Adrenal gland (tissue), 12 donors: ENCODE measurements around the gene IL1RAPL2. TPM values are rescaled to one million over a fixed set of nuclear protein-coding genes. Genes with fewer than 3 reads are reported as not detected.

Experiments used
- DNase-seq, 7 donors: peaks; one replicate each; pipeline ENCODE4 v3.0.0-alpha.2; 2019 to 2020
- H3K27ac ChIP-seq, 5 donors: fragments of 200-600 bp; sonication (generic) in 4 of 5; 1 replicate in 3 of 5; 2 replicates in 2 of 5; pipeline versions ENCODE4 v1.5.1 to v1.8.0; 2016 to 2020; ENCODE audit warnings: mild to moderate bottlenecking in 1 of 5
- H3K27me3 ChIP-seq: fragments of 200-600 bp; 2 replicates; pipeline ENCODE4 v1.8.0; 2021
- H3K36me3 ChIP-seq, 2 donors: fragments of 200-600 bp; replicated peaks in 1 of 2; 1 replicate in 1 of 2; 2 replicates in 1 of 2; pipeline versions ENCODE4 v1.5.1 to v1.8.0; 2018 to 2022
- H3K4me1 ChIP-seq, 2 donors: fragments of 200-600 bp; replicated peaks in 1 of 2; 1 replicate in 1 of 2; 2 replicates in 1 of 2; pipeline versions ENCODE4 v1.5.1 to v1.8.0; 2018 to 2021
- H3K4me3 ChIP-seq, 4 donors: fragments of 200-600 bp; sonication (generic) in 3 of 4; one replicate each; pipeline ENCODE4 v1.5.1; 2016 to 2018
- H3K9me3 ChIP-seq, 3 donors: fragments of 200-600 bp; sonication (generic) in 1 of 3; replicated peaks in 1 of 3; 1 replicate in 2 of 3; 2 replicates in 1 of 3; pipeline versions ENCODE4 v1.5.1 to v1.8.0; 2016 to 2021
- POLR2A ChIP-seq, 2 donors: fragments of 450-650 bp; IDR thresholded peaks; one replicate each; pipeline ENCODE4 v1.6.1; 2017; ENCODE audit warnings: antibody characterized with exemption in 2 of 2, mild to moderate bottlenecking in 2 of 2, moderate library complexity in 1 of 2
- WGBS, 4 donors: extraction: QIAGEN DNeasy Blood & Tissue Kit in 2 of 4; methylation state at CpG; one replicate each; pipeline versions ENCODE4 v1.1.5 to v1.1.7; 2013 to 2017; 5-methylcytosine and 5-hydroxymethylcytosine counted together
- intact Hi-C, 2 donors: fragments of 100-400 bp; cut with DNase I; formaldehyde crosslinking; loops; one replicate each; pipeline versions ENCODE4 v1.14.1 to v1.15.0; 2022 to 2023
- polyA plus RNA-seq, 3 donors: library from polyadenylated mRNA; stranded (reverse); fragments of 200-250 nt in 2 of 3; fragments of 350-450 nt in 1 of 3; fragmentation: Illumina TruSeq in 1 of 3; extraction: RNeasy Lipid Tissue Mini Kit (QIAGEN cat#74804) in 1 of 3; gene quantifications; one replicate each; pipeline ENCODE4 v1.2.3, GENCODE V29; 2013 to 2014
- total RNA-seq, 9 donors: library from RNA; depleted of rRNA in 4 of 9; stranded (reverse); fragments of >200 nt in 4 of 9; fragments of 120-200 nt in 1 of 9; fragmentation: NEBNext Ultra II Directional in 1 of 9; extraction: Animal tissue kit (Norgen Biotek cat#: 25700) in 1 of 9; gene quantifications; one replicate each; pipeline versions ENCODE4 v1.1.0 to v1.2.4, GENCODE V29; 2013 to 2023
- TF ChIP-seq, protein P1 (sequence below), 6 experiments: fragments of 450-650 bp in 4 of 6; fragments of 200-600 bp in 2 of 6; sonication (generic) in 1 of 6; IDR thresholded peaks; 1 replicate in 5 of 6; 2 replicates in 1 of 6; pipeline versions ENCODE4 v1.5.1 to v1.8.0; 2016 to 2021; ENCODE audit warnings: antibody characterized with exemption in 6 of 6, mild to moderate bottlenecking in 2 of 6, moderate library complexity in 1 of 6
- donor health status: healthy with polysubstance abuse.
- donor health status: Bipolar disorder and iron deficiency.
- donor health status: DM: yes; HTN: yes; CAD: no.
- donor health status: DM: no; HTN: no; CAD: no.
- donor health status: DM: no; HTN: no; CAD: no.
- donor health status: DM: yes; HTN: yes; CAD: no.

Gene IL1RAPL2
- total and polyA plus RNA-seq, 12 donors: 0.27 to 8.4 (median 0.64) TPM; not detected in 5

DNA sequence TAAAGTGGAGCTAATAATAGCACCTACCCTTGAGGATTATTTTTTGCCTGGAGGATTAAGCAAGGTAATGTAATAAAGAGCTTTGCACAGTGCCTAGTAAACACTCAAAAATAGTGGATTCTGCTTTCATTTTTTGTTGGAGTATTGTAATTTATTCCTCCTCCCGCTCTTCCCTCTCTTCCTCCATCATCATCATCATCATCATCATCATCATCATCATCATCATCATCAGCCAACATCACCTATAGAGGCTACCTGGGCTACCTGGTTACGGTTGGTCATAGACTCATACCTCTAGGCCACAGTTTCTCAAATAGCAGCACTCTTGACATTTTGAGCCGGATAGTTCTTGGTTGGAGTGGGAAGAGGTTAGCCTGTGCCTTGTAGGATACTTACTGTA is 781.4 kb downstream of the IL1RAPL2 start:
- intact Hi-C loops: no loop called here
- Histone ChIP-seq H3K27me3 (peaks cover 12% of the 10 kb centered on the region), H3K4me3 (no peak overlapping the region), H3K9me3 (no peaks in the 10 kb centered on the region), H3K4me1 (no peaks in the 10 kb centered on the region), H3K36me3 (no peaks in the 10 kb centered on the region), H3K27ac (no peak overlapping the region)
- DNase-seq: no peak
- no peak for TF ChIP-seq POLR2A (IDR thresholded peaks at IDR 0.05)
- TF ChIP-seq, protein P1, sequence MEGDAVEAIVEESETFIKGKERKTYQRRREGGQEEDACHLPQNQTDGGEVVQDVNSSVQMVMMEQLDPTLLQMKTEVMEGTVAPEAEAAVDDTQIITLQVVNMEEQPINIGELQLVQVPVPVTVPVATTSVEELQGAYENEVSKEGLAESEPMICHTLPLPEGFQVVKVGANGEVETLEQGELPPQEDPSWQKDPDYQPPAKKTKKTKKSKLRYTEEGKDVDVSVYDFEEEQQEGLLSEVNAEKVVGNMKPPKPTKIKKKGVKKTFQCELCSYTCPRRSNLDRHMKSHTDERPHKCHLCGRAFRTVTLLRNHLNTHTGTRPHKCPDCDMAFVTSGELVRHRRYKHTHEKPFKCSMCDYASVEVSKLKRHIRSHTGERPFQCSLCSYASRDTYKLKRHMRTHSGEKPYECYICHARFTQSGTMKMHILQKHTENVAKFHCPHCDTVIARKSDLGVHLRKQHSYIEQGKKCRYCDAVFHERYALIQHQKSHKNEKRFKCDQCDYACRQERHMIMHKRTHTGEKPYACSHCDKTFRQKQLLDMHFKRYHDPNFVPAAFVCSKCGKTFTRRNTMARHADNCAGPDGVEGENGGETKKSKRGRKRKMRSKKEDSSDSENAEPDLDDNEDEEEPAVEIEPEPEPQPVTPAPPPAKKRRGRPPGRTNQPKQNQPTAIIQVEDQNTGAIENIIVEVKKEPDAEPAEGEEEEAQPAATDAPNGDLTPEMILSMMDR (IDR thresholded peaks at IDR 0.05): no peak
- 77 to 90% (median 86%) methylated on average over 3 of the region's 3 CpGs for WGBS, 4 donors

DNA sequence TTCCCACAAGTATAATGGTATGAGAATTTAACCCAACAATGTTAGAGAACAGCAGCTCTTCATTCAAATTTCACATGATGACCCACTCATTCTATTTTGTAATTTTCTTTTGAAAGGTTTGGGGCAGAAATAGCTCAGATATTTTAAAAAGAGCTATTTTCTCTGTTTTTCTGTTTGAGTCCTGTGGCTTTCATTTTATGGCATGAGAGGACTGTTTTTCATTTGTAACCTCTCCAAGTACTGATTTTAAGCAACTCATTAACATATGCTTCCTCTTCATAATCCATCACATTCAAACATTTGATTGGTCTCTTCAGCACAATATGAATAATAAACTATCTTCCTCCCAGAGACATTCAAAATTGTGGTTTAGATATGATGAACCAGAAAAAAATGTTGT is 783.5 kb downstream of the IL1RAPL2 start:
- H3K36me3 ChIP-seq: no peaks in the 10 kb centered on the region
- no peak overlapping the region for H3K27ac ChIP-seq
- intact Hi-C loops: no loop called here
- no peak for DNase-seq
- H3K4me3 ChIP-seq: no peak overlapping the region
- TF ChIP-seq, protein P1 (IDR thresholded peaks at IDR 0.05): no peak
- TF ChIP-seq POLR2A (IDR thresholded peaks at IDR 0.05): no peak
- H3K9me3 ChIP-seq: no peaks in the 10 kb centered on the region
- H3K4me1 ChIP-seq: no peaks in the 10 kb centered on the region
- H3K27me3 ChIP-seq: peaks cover 7% of the 10 kb centered on the region

DNA sequence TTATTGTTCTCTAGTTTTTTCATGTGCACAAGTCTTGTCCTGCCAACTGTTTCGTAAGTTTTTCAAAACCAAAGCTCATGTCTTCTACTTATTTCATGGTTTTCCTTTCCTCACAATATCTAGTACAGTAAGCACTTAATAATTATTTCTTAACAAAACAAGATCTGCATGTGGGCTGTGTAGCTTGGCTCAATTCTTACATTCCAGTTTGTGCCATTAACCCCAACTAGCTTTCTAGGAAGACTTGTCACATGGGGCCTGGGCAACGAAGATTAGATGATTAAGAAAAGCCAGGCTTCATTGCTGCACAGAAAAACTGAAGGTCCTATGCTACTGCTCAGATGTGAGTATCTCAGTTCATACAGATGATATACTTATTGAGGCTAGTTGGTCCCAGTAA is 809.8 kb downstream of the IL1RAPL2 start:
- Histone ChIP-seq H3K4me3 (no peak overlapping the region), H3K27ac (no peak overlapping the region), H3K9me3 (no peaks in the 10 kb centered on the region), H3K36me3 (no peaks in the 10 kb centered on the region), H3K27me3 (no peaks in the 10 kb centered on the region), H3K4me1 (no peaks in the 10 kb centered on the region)
- 32 to 60% (median 44%) methylated on average over 2 of the region's 2 CpGs for WGBS, 4 donors
- DNase-seq: no peak
- intact Hi-C loops: no loop called here
- TF ChIP-seq, protein P1 (IDR thresholded peaks at IDR 0.05): no peak
- TF ChIP-seq POLR2A (IDR thresholded peaks at IDR 0.05): no peak

DNA sequence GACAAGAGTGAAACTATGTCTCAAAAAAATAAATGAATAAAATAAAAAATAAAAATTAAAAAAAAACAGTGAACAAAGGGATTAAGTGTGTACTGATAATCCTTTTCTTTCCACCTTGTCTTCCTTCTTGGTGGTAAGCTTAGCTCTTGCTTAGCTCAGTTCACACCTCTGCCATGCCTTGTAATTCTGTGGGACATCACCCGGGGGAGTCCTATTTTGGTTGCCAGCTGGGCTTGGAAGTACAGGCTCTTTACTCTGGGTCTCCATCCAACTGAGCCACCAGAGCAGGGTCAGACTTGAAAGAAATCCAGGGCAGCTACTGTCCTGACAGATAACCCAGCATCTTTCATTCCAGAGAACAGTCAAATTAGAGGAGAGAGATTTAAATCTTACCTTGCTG is 858.7 kb downstream of the IL1RAPL2 start:
- Histone ChIP-seq H3K36me3 (no peaks in the 10 kb centered on the region), H3K27ac (no peak overlapping the region), H3K4me1 (no peaks in the 10 kb centered on the region), H3K4me3 (no peak overlapping the region), H3K27me3 (peaks cover 8% of the 10 kb centered on the region), H3K9me3 (peaks cover 0 to 7% (median 0%) of the 10 kb centered on the region in 3 donors)
- TF ChIP-seq POLR2A (IDR thresholded peaks at IDR 0.05): no peak
- TF ChIP-seq, protein P1 (IDR thresholded peaks at IDR 0.05): no peak
- no peak for DNase-seq
- 82 to 100% (median 85%) methylated on average over 1 of the region's 1 CpG for WGBS, 4 donors
- intact Hi-C loops: no loop called here
